ENCODE data around the gene ADAMTS17.

ADAMTS17 gene

DNA sequence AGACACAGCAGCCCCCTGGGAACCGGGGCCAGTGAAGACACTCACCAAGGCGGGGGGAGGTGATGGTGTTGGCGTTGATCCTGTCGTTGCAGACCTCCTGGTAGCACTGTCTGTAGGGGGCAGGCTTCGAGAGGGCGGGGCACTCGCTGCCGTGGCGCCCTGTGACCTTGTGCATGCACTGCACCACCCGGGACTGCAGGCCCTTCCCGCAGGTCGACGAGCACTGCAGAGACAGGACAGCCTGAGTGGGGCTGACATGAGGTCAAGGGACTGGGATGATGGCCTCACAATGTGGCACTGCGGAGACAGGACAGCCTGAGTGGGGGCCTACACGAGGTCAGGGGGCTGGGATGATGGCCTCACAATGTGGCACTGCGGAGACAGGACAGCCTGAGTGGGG, 365.8 kb downstream of the ADAMTS17 start:
- no peak for DNase-seq (ENCODE audit: low read depth in 2 of 2)

DNA sequence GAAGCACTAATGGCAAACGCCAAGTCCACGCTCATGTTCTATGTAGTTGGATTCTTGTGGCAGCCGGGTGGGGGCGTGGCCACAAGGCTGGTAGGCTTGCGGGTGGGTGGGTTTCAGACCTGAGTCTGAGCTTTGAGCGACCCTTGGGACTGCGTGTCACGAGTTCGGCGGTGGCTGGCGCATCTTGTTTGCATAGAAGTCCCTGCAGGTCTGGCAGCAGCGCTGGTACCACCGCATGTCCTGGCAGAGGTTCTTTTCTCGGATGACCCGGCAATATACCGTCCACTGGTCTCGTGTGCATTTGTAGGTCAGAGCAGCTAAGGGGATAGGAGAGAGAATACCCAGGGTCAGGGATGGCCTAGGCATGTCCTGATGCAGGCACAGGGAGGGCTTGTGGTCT, 367.5 kb downstream of the ADAMTS17 start:
- DNase-seq (ENCODE audit: low read depth in 2 of 2) = no peak

DNA sequence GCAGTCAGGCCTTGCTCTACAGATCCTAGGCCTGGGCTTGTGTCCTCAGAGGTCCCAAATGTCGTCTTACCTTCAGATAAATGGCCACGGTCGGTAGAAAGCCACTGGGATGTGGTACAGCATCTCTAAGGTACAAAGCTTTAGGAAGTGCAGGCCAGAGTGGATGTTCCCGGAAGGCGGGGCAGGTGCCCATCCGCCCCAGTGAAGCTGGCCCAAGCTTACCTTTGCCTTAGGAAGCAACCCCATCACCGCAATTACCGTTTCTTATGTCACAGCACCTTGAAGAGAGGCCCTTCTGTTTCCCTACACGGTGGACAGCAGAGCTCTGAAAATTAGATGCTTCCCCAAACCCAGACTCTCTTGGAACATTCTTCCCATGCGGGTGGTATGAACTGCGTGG, 368.4 kb downstream of the ADAMTS17 start:
- DNase-seq (ENCODE audit: low read depth in 2 of 2) = no peak

DNA sequence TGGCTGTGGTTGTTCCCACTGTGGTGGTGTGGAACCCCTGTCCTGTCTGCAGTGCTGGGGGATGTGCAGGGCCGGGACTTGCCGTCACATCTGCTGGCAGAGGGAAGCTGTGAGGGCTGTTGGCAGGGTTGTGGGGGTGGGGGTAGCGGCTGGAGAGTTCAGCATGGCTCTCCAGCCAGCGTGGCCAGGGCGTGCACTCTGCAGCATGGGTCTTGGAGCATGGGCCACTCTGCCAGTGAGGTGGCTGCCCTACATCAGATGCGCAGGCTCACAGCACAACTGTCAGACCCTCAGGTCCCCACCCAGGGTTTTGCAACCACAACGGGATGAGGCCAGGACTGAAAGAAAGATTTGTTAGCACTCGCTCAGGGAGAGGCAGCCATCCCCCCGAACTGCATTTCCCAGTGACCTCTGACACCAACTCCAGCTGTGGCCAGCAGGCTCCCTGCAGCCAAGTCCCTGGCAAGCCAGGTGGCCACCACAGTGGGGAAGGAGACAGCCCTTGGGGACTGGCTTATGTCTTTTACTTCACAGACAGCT, 370.8 kb downstream of the ADAMTS17 start:
- DNase-seq (ENCODE audit: low read depth in 2 of 2) = no peak

DNA sequence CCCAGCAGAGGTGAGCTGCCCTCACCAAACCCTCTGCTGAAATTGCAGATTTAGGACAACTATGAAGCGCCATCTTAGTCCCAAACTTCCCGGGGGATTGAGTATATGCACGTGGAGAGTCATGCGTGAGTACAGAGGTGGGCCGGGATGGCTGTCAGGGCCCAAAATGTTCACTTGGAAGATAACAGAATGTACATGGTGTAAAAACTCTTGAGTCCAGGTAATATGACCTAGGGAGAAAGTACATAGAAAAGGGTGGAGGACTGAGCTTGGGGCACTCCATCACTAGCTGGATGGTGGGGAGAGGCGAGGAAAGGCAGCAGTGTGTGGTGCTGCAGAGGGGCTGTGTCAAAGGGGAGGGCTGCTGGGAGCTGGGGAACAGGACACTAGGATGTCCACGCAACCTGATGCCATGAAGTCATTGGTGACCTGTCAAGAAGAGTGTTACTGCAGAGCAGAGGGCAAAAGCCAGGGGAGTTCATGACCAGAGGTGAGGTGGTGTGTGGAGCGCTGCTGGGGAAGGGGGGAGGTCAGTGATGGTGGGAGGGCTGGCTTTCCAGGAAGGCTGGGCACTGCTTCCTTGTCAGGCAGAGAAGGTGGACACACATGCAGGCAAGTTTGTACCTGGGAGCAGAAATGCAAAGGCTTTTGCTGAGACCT, 372.4 kb downstream of the ADAMTS17 start:
- DNase-seq (ENCODE audit: low read depth in 2 of 2) = no peak

DNA sequence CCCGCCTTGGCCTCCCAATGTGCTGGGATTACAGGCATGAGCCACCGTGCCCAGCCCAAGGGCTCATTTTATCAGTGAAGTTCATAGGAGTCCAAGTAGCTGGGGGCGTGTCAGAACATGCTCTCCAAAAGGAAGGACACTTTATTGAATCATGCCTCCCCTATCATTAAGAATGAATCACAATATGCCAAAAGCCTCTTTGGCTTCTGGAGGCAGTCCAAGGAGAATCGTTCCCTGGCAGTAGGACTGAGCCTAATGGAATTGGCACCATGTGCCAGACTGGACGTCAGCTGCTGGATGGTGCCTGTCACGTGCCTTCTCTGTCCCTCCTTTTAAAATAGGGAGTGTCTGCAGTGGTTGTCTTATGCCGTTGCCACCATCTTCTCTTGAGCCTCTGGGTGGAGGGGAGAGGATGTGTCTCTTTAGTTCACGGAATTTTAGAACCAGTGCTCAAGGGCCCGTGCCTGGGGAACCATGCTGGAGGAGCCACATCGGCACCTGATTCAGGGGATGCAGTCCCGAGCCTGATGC, 373.9 kb downstream of the ADAMTS17 start:
- no peak for DNase-seq (ENCODE audit: low read depth in 2 of 2)

- DNase-seq (ENCODE audit: low read depth in 2 of 2) = no peak
Observed at GRCh38 chr15:99966815-99967214, 375.0 kb downstream of the ADAMTS17 start.

DNA sequence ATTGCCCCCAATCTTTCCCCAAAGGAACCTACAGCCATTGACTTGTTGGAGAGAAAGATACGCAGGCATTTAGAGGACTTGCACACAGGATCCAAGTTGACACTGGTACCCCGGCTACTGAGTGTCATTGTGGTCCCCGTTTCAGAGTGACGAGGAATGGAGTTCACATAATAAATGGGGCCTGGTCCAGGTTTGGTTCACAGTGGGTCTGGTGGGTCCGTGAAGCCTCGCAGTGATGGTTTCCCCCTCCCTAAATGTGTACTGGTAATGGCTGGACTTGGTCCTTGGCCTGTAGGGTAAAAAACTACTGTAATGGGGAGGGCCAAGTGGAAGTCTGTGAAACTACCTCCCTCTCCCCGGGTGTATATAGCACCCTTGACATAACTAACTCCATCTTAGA, 376.4 kb downstream of the ADAMTS17 start:
- DNase-seq (ENCODE audit: low read depth in 2 of 2) = no peak

GRCh38 chr15:99963976-99964375, 377.8 kb downstream of the ADAMTS17 start:
- no peak for DNase-seq (ENCODE audit: low read depth in 2 of 2)

DNA sequence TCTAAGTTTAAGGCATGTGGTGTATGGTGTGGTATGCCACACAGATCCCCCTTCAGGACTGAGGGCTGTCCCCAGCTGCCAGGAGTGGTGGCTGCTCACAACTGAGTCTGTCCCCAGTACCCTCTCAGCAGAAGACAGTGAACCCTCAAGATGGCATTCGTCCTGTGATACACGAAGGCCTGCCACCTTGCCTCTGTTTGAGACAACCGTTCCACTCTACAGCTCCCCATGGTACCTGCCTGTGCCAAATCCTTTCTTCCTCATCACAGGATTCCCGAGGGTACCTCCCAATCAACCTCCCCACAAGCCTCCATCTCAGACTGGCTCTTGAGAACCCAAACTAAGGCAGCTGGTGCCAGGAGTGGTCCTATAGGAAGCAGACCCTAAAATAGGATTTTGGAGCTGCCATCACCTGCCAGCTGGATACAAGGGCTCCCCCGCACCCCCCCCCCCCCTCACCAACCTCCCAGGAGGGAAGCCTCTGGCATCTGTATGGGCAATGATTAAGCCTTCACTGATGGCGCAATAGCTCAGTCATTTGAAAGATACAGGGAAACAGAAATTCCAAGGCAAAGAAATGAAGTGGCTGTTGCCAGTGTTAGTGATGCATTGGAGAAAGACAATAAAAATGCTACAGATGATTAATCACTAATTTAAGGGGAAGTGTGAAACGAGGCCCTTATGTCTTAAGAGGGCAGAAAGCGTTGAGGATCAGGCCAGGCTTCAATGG, 378.5 kb downstream of the ADAMTS17 start:
- DNase-seq (ENCODE audit: low read depth in 2 of 2) = no peak

- no peak for DNase-seq (ENCODE audit: low read depth in 2 of 2)
Observed at GRCh38 chr15:99962006-99962561, 379.7 kb downstream of the ADAMTS17 start.

DNA sequence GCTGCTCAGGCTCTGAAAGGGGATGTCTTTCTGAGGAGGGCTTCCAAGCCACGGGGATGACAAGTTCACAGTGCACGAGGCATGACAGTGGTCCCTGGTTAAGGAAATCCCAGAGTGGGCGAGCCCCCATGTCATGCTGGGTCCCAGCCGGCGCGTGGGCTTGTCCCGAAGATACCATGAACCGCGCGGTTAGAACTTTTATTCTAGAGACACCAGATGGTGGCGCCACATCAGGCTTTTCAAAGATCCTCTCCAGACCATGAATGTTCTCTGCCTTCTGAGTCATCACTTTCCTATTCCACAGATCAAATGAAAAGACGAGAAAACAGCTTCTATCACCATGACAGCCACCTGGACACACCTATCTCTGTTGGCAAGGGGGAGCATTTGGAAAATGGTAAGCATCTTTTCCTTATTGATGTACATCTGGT, 380.7 kb downstream of the ADAMTS17 start:
- no peak for DNase-seq (ENCODE audit: low read depth in 2 of 2)

DNA sequence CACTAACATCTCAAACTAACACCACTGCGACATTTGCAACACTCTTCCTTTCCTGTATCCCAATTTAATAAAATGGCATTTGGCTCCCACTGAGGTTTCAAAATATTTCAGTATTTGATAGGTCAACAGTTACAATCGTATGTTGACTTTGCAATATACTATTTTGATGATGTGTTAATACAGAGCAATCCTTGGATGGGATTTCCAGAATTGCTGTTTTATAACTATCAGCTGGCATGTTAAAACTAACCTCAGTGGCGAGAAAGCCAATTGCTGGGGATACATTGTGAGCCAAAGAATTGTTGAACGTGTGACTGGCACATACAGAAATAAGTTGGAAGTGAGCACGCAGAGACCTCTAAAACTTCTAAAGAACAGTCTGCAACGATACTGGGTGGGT, 382.4 kb downstream of the ADAMTS17 start:
- no peak for DNase-seq (ENCODE audit: low read depth in 2 of 2)

- no peak for DNase-seq (ENCODE audit: low read depth in 2 of 2)
Observed at GRCh38 chr15:99958426-99959097, 383.2 kb downstream of the ADAMTS17 start.

DNA sequence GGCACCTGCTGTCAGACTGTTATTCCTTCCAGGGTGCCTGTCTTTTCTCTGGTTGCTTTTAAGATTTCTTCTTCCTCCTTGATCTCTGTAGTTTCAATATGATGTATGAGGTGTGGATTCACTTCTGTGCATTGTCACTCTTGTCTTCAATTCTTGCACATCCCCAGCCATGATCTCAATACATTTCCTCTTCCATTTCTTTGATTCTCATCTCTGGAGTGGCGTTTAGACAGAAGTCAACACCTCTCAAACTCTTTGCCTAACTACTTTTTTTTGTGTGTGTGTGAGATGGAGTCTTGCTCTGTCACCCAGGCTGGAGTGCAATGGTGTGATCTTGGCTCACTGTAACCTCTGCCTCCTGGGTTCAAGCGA, 384.1 kb downstream of the ADAMTS17 start:
- no peak for DNase-seq (ENCODE audit: low read depth in 2 of 2)

DNA sequence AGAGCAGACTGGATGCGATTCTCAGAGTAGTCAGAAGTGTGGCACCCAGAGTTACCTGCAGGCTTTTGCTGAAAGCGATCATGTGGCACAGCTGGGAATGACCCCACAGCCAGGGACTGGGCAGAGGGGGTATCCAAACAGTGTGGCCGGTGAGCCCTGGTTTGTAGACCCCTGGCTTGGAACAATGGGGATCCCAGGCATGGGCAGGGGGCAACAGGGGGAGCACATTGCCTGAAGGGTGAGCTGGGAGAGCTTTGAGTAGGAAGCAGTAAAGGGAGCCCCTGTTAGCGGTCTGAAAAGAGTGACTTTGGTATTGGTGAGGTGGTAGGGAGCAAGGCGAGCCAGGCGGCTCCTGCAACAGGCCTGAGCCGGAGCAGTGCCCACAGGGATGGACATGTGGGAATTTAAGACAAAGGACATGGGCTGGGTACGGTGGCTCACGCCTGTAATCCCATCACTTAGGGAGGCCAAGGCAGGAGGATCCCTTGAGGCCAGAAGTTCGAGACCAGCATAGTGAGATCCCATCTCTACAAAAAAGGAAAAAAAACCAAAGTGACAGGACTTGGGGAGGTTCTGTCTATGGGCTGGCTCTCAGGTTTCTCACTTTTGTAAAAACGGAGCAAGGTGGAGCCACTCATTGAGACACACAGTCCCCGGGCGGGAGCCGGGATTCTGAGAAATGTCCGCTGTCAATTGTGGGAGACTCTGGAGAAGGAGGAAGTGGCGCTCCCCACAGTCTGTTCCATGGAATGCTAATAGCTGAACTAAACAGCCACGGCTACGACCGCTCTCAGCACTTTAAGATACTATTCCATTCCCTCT, 384.7 kb downstream of the ADAMTS17 start:
- DNase-seq (ENCODE audit: low read depth in 2 of 2) = no peak

- no peak for DNase-seq (ENCODE audit: low read depth in 2 of 2)
Observed at GRCh38 chr15:99956022-99956775, 385.6 kb downstream of the ADAMTS17 start.

GRCh38 chr15:99955532-99955931, 386.2 kb downstream of the ADAMTS17 start:
- DNase-seq (ENCODE audit: low read depth in 2 of 2) = no peak

DNA sequence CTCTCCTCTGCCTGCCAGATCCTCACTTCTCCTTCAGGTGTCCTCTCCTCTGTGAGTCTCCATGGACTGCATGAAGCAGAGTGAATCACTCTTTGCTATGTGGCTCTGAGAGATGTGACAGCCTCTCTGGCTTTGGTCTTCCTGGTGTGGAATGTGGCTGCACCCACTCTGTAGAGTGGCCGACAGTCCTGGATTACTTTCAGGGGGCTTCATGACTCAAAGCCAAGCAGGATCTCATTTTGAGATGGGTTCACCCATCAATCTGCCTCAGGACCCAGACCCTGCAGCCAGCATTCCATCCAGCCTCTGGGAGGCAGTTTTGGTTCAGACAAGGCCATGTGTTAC, 386.6 kb downstream of the ADAMTS17 start:
- DNase-seq (ENCODE audit: low read depth in 2 of 2) = no peak

- DNase-seq (ENCODE audit: low read depth in 2 of 2) = no peak
Observed at GRCh38 chr15:99954361-99955180, 387.2 kb downstream of the ADAMTS17 start.

All from stimulated activated CD8-positive, alpha-beta memory T cell treated with anti-CD3 and anti-CD28 coated beads, Interleukin-7, amount 100 ng/mL, for 4 hours (primary cell).